GM13977 (cell line): Measurements from ENCODE around the gene APBA1.

Experiments
- DNase-seq: peaks from one replicate; pipeline ENCODE4 v3.0.0; 2012; ENCODE audit warnings: low spot score
- in situ Hi-C: fragments of 300-500 bp; cut with MboI; formaldehyde crosslinking; loops from one replicate; pipeline ENCODE4 v1.12.0; 2022; ENCODE audit warnings: low sequenced_read_pairs, low pct_unique_long_range_greater_than_20kb, mixed read lengths, inconsistent platforms; ENCODE audit not compliant: unreplicated experiment
- TF ChIP-seq, protein P1 (sequence below): IDR thresholded peaks from 2 replicates; pipeline ENCODE4 v1.5.1; 2012; ENCODE audit warnings: mild to moderate bottlenecking, control low read depth; ENCODE audit not compliant: insufficient read depth; ENCODE audit errors: extremely low read depth, missing control alignments

APBA1 gene

DNA sequence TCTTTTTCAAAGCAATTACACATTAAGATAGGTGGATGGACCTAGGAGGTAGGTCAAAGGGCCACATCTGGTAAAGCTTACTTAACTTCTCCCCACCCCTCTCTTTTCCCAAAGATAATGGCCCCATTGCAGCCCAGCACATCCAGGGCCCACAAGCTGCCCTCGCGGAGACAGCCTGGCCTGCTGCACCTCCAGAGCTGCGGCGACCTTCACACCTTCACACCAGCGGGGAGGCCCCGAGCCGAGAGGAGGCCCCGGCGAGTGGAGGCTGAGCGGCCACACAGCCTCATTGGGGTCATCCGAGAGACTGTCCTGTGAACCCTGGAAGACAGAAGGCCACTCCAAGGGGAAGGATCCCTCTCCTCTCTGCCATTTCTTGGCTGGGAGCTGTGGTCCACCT, 280.7 kb downstream of the APBA1 start:
- no peak for DNase-seq
- in situ Hi-C loops = no loop called here
- TF ChIP-seq, protein P1, sequence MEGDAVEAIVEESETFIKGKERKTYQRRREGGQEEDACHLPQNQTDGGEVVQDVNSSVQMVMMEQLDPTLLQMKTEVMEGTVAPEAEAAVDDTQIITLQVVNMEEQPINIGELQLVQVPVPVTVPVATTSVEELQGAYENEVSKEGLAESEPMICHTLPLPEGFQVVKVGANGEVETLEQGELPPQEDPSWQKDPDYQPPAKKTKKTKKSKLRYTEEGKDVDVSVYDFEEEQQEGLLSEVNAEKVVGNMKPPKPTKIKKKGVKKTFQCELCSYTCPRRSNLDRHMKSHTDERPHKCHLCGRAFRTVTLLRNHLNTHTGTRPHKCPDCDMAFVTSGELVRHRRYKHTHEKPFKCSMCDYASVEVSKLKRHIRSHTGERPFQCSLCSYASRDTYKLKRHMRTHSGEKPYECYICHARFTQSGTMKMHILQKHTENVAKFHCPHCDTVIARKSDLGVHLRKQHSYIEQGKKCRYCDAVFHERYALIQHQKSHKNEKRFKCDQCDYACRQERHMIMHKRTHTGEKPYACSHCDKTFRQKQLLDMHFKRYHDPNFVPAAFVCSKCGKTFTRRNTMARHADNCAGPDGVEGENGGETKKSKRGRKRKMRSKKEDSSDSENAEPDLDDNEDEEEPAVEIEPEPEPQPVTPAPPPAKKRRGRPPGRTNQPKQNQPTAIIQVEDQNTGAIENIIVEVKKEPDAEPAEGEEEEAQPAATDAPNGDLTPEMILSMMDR = no peak

DNA sequence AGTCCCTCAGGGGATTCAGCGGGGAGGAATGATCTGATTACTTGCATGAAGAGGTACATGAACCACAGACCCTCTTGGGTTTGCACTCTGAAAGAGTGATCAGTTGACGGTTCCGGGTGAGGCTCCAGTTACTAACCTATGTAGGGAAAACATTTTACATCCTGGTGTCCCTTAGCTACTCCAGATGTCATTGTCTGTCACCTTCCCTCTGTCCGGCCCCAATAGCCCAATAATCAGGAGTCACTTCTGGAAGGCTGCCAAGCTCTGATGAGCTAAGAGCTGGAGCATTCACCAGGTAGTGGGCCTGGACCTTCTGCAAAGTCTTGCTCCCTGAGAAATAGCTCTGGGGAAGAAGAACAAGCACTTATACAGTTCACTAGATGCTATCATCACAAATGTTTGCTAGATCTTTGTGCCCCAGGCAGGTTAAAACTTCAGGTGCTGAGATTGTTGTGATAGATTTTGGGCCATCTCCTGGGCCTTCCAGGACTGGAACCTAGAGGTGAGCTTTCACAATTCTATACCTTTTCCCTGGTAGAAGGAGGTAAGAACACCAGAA, 282.7 kb downstream of the APBA1 start:
- DNase-seq = no peak
- TF ChIP-seq, protein P1 = no peak
- in situ Hi-C loops = no loop called here

DNA sequence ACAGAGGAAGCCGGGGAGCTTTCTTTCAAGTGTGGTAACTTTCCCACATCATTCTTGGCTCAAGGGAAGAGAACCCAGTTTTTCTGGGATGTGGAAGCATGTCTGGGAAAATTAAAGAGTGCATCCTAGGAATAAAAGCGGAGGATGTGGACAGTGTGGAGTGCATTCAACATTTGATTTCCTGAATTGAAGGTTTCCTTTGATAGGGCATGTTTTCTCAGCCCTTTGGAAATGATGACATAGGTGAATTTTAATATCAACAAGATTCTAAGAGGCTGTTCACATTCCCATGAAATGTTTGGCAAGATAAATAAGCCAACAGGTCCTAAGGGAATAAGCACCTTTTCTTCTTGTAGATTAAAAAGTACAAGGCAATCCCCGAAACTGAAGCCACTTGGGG, 283.6 kb downstream of the APBA1 start:
- TF ChIP-seq, protein P1 = no peak
- DNase-seq = no peak
- in situ Hi-C loops = no loop called here

DNA sequence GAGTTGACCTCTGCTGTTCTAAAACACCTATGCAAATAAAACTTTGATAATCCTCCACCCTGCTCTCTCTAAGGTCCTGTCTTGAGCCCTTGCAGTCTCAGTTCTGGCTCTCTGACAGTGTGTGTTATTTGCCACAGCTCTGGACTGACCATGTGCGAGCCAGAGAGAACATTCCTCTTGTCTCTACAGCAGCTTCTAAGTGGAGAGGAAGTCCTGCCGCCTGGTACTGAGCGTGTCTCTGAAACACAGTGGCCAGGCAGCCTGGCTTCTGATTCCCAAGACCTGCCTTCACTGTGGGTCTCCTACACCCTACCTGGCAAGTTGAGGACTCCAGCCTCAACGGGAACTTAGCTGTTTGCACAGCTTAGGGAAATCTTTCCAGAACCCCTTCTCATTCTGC, 285.5 kb downstream of the APBA1 start:
- in situ Hi-C loops = no loop called here
- DNase-seq = no peak
- TF ChIP-seq, protein P1 = no peak

DNA sequence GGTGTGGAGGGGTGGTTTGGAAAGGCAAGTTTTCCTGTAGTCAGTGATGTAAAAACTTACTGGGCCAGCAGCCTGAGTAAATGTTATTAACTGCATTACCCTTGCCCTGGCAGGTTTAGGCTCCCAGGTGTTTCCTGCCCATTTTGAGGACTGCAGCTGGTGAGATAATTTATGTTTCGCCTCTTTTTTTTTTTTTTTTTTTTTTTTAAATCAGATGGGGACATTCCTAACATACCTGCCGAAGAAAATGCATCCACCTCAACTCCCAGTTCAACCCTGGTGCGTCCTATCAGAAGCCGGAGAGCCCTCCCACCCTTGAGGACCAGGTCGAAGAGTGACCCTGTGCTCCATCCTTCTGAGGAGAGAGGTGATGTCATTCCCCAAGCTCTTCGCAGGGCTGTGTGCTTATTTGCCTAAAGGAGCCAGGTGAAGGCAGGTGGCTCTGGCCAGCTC, 286.6 kb downstream of the APBA1 start:
- no peak for DNase-seq
- TF ChIP-seq, protein P1 = no peak
- in situ Hi-C loops = no loop called here

DNA sequence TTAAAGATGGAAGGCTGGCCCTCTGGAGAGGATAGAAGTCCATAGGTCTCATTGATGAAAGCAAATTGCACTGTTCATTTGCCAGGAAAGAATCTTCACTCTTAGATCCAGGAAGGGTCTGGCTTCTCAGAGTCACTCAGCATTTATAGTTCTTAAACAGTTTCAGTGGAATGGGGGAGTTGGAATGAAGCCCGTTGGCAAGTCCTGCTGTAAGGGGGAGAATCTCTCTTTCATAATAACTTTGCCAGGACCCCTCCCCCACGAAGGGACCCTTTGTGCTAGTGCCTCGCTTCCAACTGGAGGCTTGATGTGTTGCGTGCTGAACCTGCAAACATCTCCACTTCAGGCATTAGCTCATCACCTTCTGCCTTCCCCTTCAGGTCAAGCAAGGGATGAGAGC, 290.0 kb downstream of the APBA1 start:
- in situ Hi-C loops = no loop called here
- no peak for DNase-seq
- TF ChIP-seq, protein P1 = no peak

DNA sequence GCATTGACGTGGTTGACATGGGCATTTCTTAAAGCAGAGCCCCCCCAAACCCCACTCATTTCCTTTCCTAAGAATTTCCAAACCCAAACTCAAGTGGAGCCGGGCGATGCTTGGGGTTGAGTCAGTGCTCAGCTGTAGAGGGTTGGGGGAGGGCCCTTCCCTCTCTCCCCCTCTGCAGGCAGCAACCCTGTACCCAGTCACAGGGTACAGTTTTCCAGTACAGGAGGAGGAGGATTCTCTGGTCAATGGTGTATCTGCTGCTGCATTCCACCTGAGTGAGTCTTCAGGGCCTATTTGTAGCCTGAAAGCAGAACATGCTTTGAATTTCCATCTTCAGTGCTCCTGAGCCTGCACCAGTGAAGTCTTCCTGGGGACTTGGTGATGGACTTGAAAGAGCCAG, 291.4 kb downstream of the APBA1 start:
- no peak for DNase-seq
- TF ChIP-seq, protein P1 = no peak
- in situ Hi-C loops = no loop called here
